Putamen (tissue), 1 donor: ENCODE results near the gene MSH2.
"Not testable (repeated sequence)": the region's sequence is repeated elsewhere in the genome, so short reads cannot be mapped to it uniquely, and the experiment has no call there.

Experiments used
- DNase-seq: peaks from one replicate; pipeline ENCODE4 v3.0.0-alpha.2; 2016; ENCODE audit warnings: low spot score

Gene MSH2

GRCh38 chr2:47407976-47408375 is 5.0 kb downstream of the MSH2 start:
- DNase-seq: not testable (repeated sequence)

GRCh38 chr2:47414682-47415458 is 11.9 kb downstream of the MSH2 start:
- DNase-seq: no peak

GRCh38 chr2:47420214-47420613 is 17.3 kb downstream of the MSH2 start:
- no peak for DNase-seq

- DNase-seq: not testable (repeated sequence)
Measured at GRCh38 chr2:47420683-47421082, 17.7 kb downstream of the MSH2 start.

GRCh38 chr2:47422016-47422415 is 19.1 kb downstream of the MSH2 start:
- no peak for DNase-seq

GRCh38 chr2:47422560-47422959 is 19.6 kb downstream of the MSH2 start:
- DNase-seq: no peak

GRCh38 chr2:47426786-47427185 is 23.8 kb downstream of the MSH2 start:
- no peak for DNase-seq

GRCh38 chr2:47429795-47430194 is 26.8 kb downstream of the MSH2 start:
- DNase-seq: no peak

- DNase-seq: not testable (repeated sequence)
Measured at GRCh38 chr2:47433006-47433405, 30.1 kb downstream of the MSH2 start.

- DNase-seq: not testable (repeated sequence)
Measured at GRCh38 chr2:47433445-47433844, 30.5 kb downstream of the MSH2 start.

- DNase-seq: peak; percentile 49
Measured at GRCh38 chr2:47437287-47437686, 34.3 kb downstream of the MSH2 start.

GRCh38 chr2:47438106-47438505 is 35.1 kb downstream of the MSH2 start:
- DNase-seq: peak; percentile 3

- DNase-seq: no peak
Measured at GRCh38 chr2:47438783-47439182, 35.8 kb downstream of the MSH2 start.

- no peak for DNase-seq
Measured at GRCh38 chr2:47451790-47452189, 48.8 kb downstream of the MSH2 start.

- DNase-seq: no peak
Measured at GRCh38 chr2:47452761-47453160, 49.8 kb downstream of the MSH2 start.

- DNase-seq: not testable (repeated sequence)
Measured at GRCh38 chr2:47454818-47455217, 51.9 kb downstream of the MSH2 start.

- DNase-seq: no peak
Measured at GRCh38 chr2:47455411-47455810, 52.5 kb downstream of the MSH2 start.

- DNase-seq: no peak
Measured at GRCh38 chr2:47456851-47457250, 53.9 kb downstream of the MSH2 start.

- DNase-seq: no peak
Measured at GRCh38 chr2:47457268-47457667, 54.3 kb downstream of the MSH2 start.

- DNase-seq: no peak
Measured at GRCh38 chr2:47459021-47459420, 56.1 kb downstream of the MSH2 start.

- DNase-seq: no peak
Measured at GRCh38 chr2:47460766-47461165, 57.8 kb downstream of the MSH2 start.

- DNase-seq: no peak
Measured at GRCh38 chr2:47471429-47472116, 68.6 kb downstream of the MSH2 start.

- DNase-seq: no peak
Measured at GRCh38 chr2:47479863-47480262, 76.9 kb downstream of the MSH2 start.

GRCh38 chr2:47483191-47483590 is 80.2 kb downstream of the MSH2 start:
- DNase-seq: no peak
